Measurements from ENCODE around the gene CYSRT1. TPM values are rescaled to one million over a fixed set of nuclear protein-coding genes. Genes with fewer than 3 reads are reported as not detected.

CYSRT1 gene
- total RNA-seq, 1 donor from 2014 or later, result not detected

DNA sequence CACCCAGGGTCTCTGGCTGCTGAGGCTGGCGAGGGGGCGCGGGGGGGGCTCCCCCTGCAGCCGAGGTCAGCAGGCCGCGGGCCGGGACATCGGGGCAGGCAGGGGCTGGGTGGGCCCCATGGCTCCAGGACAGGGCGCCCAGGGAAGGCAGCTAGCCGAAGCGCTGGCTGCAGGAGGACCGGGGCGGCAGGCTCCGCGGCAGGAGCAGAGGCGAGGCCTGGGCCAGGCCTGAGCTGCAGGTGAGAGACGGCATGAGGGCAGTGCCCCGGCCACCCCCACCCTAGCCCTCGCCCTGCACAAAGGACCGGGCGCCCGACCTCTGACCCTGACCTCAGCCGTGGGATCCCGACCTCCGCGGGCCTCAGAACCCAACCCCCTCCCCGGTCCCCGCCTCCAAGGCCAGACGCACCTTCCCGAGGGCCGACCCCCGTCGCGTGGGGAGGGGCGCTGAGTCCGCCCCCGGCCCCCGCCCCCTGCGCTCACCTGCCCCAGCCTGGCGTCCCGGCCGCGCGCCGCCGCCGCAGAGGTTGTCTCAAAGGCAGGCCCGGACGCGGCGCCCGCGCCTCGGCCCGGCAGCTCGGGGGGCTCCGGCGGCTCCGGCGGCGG, 3.4 kb upstream of the CYSRT1 start:
- Histone ChIP-seq H3K79me2 (ENCODE audit: low read depth) (no peaks in the 10 kb centered on the region), H3K4me1 (peaks cover 13% of the 10 kb centered on the region), H3K4me2 (peak overlapping the region; percentile 92), H3K9ac (no peak overlapping the region), H4K20me1 (ENCODE audit: low read depth) (peaks cover 7% of the 10 kb centered on the region), H3K9me3 (ENCODE audit: low read depth) (no peaks in the 10 kb centered on the region), H3F3A (ENCODE audit: low read depth) (peaks cover 12% of the 10 kb centered on the region), H3K27ac (no peak overlapping the region), H3K4me3 (peak overlapping the region; percentile 56), H3K27me3 (peaks cover 25% of the 10 kb centered on the region), H2AFZ (replicated peaks) (no peak overlapping the region), H3K36me3 (no peaks in the 10 kb centered on the region)
- no peaks in the 10 kb centered on the region for H3K36me3 Mint-ChIP-seq
- no peaks in the 10 kb centered on the region for H3K4me1 Mint-ChIP-seq
- peak; percentile 47 for DNase-seq (ENCODE audit: low spot score)
- H3K27me3 Mint-ChIP-seq (ENCODE audit: insufficient read depth, low read depth), result peaks cover 2% of the 10 kb centered on the region
- H3K4me3 Mint-ChIP-seq, result no peak overlapping the region
- no peaks in the 10 kb centered on the region for H3K9me3 Mint-ChIP-seq
- TF ChIP-seq EZH2phosphoT487 (IDR thresholded peaks at IDR 0.05) (no peak), EZH2 (IDR thresholded peaks at IDR 0.05) (no peak)
- TF ChIP-seq, protein P1, sequence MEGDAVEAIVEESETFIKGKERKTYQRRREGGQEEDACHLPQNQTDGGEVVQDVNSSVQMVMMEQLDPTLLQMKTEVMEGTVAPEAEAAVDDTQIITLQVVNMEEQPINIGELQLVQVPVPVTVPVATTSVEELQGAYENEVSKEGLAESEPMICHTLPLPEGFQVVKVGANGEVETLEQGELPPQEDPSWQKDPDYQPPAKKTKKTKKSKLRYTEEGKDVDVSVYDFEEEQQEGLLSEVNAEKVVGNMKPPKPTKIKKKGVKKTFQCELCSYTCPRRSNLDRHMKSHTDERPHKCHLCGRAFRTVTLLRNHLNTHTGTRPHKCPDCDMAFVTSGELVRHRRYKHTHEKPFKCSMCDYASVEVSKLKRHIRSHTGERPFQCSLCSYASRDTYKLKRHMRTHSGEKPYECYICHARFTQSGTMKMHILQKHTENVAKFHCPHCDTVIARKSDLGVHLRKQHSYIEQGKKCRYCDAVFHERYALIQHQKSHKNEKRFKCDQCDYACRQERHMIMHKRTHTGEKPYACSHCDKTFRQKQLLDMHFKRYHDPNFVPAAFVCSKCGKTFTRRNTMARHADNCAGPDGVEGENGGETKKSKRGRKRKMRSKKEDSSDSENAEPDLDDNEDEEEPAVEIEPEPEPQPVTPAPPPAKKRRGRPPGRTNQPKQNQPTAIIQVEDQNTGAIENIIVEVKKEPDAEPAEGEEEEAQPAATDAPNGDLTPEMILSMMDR (IDR thresholded peaks at IDR 0.05), result no peak
- H3K27ac Mint-ChIP-seq, result no peak overlapping the region

DNA sequence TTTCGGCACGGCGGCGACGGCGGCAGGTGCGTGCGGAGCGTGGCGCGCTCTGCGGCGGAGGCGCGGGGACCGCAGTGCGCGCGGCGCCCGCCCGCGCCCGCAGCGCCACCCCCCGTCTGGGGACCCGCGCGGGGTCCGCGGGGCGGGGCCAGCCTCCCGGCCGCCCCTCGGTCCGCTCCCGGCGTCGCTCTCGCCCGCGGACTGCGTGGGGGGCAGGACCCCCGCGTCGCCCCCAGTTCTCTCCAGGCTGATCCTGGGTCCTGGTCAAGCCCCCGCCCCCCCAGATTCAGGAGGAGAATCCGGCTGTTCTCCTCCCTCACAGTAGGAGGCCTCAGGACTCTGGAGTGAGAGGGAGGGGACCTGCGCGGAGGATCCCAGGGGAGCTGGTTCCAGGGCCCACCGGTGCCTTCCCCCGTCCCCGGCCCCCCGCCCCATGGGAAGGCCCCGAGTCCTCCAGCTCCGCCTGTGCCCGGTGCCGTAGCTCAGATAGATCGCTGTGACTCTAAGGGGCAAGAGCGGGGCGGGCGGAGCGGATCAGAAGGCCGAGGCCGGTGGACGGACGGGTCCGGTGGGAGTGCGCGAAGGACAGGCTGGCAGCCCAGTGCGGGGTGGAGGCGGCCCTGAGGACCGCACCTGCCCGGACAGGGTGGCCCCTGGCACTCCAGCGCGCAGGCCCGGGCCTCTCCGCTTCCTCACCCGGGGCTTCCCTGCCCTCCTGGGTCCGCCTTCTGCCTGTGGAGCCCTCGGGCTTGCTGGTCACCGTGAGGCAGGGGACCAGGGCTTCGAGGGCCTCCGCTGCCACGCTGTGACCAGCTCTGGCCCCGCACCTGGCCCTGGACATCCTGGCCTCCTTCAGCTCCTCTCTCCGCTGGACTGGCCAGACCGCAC, 2.5 kb upstream of the CYSRT1 start, which contains the start of gene RNF208:
TSS of gene RNF208 (minus strand) at position 51 of the 888 bp plus-strand sequence. CDS start 1,028 bp downstream, outside the sequence.
- Histone ChIP-seq H3K9me3 (ENCODE audit: low read depth) (no peaks in the 10 kb centered on the region), H3K9ac (no peak within 1 kb of the TSS), H3F3A (ENCODE audit: low read depth) (peaks cover 12% of the 10 kb centered on the region), H3K27me3 (peaks cover 25% of the 10 kb centered on the region), H3K79me2 (ENCODE audit: low read depth) (no peaks in the 10 kb centered on the region), H3K27ac (no peak within 1 kb of the TSS), H3K4me2 (peak within 1 kb of the TSS; percentile 92), H3K4me3 (peak within 1 kb of the TSS; percentile 65), H3K4me1 (peaks cover 13% of the 10 kb centered on the region), H2AFZ (replicated peaks) (no peak within 1 kb of the TSS), H4K20me1 (ENCODE audit: low read depth) (peaks cover 6% of the 10 kb centered on the region), H3K36me3 (no peaks in the 10 kb centered on the region)
- Mint-ChIP-seq H3K4me3 (peak within 1 kb of the TSS; percentile 87), H3K36me3 (no peaks in the 10 kb centered on the region), H3K9me3 (no peaks in the 10 kb centered on the region), H3K27ac (no peak within 1 kb of the TSS), H3K4me1 (no peaks in the 10 kb centered on the region), H3K27me3 (ENCODE audit: insufficient read depth, low read depth) (peaks cover 3% of the 10 kb centered on the region)
- peak; percentile 61 for DNase-seq (ENCODE audit: low spot score)
- TF ChIP-seq, protein P1 (IDR thresholded peaks at IDR 0.05), result no peak
- TF ChIP-seq EZH2phosphoT487 (IDR thresholded peaks at IDR 0.05) (peak; percentile 38), EZH2 (IDR thresholded peaks at IDR 0.05) (peak; percentile 58)

DNA sequence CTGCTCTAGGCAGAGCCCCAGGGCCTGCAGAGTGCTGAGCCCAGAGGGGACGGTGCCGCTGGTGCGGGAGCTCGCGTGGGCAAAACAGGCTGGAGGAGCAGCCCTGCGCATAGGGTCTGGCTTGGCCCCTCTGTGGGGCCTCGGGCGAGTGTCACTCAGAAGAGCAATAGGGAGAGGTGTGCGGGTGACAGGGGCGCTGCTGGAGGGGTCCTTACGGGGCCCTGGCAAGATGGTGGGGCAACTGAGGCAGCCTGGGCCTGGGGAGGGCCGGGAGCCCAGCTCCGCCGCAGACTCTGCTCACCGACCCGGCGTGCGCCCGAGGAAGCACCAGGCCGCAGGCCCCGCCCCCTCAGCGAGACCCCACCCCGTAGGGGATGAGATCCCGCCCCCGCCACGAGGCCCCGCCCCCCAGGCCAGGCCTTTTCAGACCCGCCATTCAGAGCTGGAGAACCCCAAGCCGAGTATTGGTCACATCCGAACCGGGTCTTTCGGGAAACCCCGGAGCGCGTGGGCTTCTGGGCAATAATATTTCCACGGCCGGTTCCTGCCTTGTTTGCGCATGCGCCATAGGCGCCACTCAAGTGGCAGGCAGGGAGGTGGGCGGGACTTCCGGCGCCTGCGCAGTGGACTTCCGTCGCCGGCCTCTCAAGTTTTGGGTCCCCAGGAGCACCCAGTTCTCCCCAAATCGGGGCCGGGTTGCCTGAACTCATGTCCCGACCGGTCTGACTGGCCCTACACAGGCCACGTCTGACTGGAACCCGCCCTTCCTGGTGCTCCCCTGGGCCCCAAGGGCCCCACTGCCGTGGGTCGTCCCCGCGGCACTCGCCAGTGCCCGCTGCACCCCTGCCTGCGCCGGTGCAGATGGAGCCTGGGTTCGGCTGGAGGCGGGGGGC, 1.6 kb upstream of the CYSRT1 start:
- Mint-ChIP-seq H3K9me3 (no peaks in the 10 kb centered on the region), H3K36me3 (no peaks in the 10 kb centered on the region), H3K27ac (no peak overlapping the region), H3K4me1 (peaks cover 3% of the 10 kb centered on the region), H3K27me3 (ENCODE audit: insufficient read depth, low read depth) (peaks cover 6% of the 10 kb centered on the region), H3K4me3 (peak overlapping the region; percentile 87)
- Histone ChIP-seq H2AFZ (replicated peaks) (peak overlapping the region; percentile 29), H3F3A (ENCODE audit: low read depth) (peaks cover 12% of the 10 kb centered on the region), H3K4me3 (peak overlapping the region; percentile 65), H3K27me3 (peaks cover 25% of the 10 kb centered on the region), H3K4me2 (peak overlapping the region; percentile 81), H4K20me1 (ENCODE audit: low read depth) (no peaks in the 10 kb centered on the region), H3K79me2 (ENCODE audit: low read depth) (no peaks in the 10 kb centered on the region), H3K9me3 (ENCODE audit: low read depth) (no peaks in the 10 kb centered on the region), H3K4me1 (peaks cover 13% of the 10 kb centered on the region), H3K9ac (peak overlapping the region; percentile 66), H3K36me3 (no peaks in the 10 kb centered on the region), H3K27ac (no peak overlapping the region)
- peak; percentile 98 for DNase-seq (ENCODE audit: low spot score)
- peak; percentile 62 for TF ChIP-seq EZH2 (IDR thresholded peaks at IDR 0.05)
- peak; percentile 3 for TF ChIP-seq EZH2phosphoT487 (IDR thresholded peaks at IDR 0.05)
- TF ChIP-seq, protein P1 (IDR thresholded peaks at IDR 0.05), result no peak

All from neural progenitor cell (in vitro differentiated cells).